ENCODE measurements around the gene AOPEP.

AOPEP gene

GRCh38 chr9:94926431-94926800, 199.9 kb downstream of the AOPEP start:
- TF ChIP-seq POLR2A (IDR thresholded peaks at IDR 0.05; ENCODE audit: low read depth, low read length), result no peak
- DNase-seq (ENCODE audit: insufficient read length, low spot score), result no peak
- no peak for FAIRE-seq

GRCh38 chr9:94927048-94927761, 200.7 kb downstream of the AOPEP start:
- TF ChIP-seq POLR2A (IDR thresholded peaks at IDR 0.05; ENCODE audit: low read depth, low read length), result no peak
- no peak for DNase-seq (ENCODE audit: insufficient read length, low spot score)
- FAIRE-seq, result no peak

DNA sequence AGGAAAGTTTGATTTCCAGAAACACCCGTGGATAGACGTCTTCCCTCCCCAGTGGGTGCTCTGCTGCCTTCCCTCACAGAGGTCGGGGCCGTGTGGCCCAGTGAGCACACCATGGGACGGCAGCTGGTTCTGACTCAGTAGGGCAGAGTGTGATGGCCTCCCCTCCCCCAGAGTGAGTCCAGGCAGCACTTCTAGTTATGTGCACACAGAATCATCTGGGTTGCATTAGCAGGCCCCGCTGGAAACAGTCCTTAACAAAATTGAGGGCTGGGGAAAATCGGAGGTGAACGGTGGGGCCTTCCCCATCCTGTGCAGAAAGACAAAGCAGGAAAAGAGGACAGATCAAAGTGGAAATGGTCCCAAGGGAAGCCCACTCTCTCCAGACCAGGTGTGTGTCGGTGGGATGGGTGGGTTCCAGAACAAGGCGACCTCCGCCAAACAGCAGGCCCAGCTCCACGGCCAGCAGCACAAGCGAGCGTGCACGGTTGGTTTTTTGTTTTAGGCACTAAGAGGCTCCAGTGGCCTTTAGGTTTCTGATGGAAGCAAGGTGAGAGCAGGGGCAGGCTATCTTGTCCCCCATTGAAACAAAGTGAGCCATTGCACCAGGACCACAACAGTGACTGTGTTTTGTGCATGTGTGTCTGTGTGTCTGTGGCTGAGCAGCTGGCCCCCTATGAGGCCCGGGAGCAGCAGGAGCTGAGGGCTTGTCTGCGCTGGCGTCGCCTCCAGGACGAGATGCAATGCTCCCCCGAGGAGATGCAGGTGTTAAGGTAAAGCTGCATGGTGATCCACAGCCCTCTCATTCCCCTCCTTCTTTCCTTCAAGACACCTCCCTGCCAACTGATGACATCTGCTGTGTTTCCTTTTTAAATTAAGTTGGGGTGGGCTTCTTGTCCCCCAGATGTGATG, 201.5 kb downstream of the AOPEP start:
- DNase-seq (ENCODE audit: insufficient read length, low spot score), result no peak
- no peak for TF ChIP-seq POLR2A (IDR thresholded peaks at IDR 0.05; ENCODE audit: low read depth, low read length)
- no peak for FAIRE-seq

- FAIRE-seq, result no peak
These were observed 202.3 kb downstream of the AOPEP start for GRCh38 chr9:94928691-94929368.

GRCh38 chr9:94929369-94929756, 202.9 kb downstream of the AOPEP start:
- no peak for TF ChIP-seq POLR2A (IDR thresholded peaks at IDR 0.05; ENCODE audit: low read depth, low read length)
- DNase-seq (ENCODE audit: insufficient read length, low spot score) (no peak), FAIRE-seq (no peak)

More at GRCh38 chr9:94928691-94929368, 202.3 kb downstream of the AOPEP start:
- TF ChIP-seq POLR2A (IDR thresholded peaks at IDR 0.05; ENCODE audit: low read depth, low read length), result no peak
- DNase-seq (ENCODE audit: insufficient read length, low spot score), result no peak

DNA sequence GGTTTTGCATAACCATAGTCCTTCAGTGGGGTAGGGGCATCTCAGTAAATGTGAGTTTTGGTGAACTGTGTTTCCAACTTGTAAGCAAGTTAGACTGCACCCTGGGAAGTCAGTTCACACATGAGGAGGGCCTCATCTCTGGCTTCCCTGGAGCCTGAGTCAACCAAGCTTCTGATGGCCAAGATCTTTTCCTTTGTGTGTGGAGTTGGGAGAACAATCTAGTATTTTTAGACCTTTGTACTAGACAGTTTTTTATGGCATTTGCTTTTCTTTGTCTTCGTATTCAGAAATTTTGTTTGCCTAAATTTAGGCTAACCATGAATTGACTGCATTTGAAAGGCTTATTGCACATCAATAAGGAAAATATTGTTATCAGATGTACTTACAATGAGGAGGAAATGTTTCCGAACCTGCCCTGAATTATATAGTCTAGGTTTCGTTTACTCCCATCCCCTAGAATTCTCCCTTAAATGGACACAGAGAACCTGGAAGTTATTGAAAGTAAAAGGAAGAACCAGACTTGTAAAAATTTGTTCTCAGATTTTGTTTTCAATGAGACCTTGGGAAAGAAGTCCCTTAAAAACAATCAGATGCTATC, 204.6 kb downstream of the AOPEP start:
- DNase-seq (ENCODE audit: insufficient read length, low spot score), result no peak
- TF ChIP-seq POLR2A (IDR thresholded peaks at IDR 0.05; ENCODE audit: low read depth, low read length), result no peak
- FAIRE-seq, result no peak

GRCh38 chr9:94931740-94932139, 205.2 kb downstream of the AOPEP start:
- no peak for FAIRE-seq
- TF ChIP-seq POLR2A (IDR thresholded peaks at IDR 0.05; ENCODE audit: low read depth, low read length), result no peak

DNA sequence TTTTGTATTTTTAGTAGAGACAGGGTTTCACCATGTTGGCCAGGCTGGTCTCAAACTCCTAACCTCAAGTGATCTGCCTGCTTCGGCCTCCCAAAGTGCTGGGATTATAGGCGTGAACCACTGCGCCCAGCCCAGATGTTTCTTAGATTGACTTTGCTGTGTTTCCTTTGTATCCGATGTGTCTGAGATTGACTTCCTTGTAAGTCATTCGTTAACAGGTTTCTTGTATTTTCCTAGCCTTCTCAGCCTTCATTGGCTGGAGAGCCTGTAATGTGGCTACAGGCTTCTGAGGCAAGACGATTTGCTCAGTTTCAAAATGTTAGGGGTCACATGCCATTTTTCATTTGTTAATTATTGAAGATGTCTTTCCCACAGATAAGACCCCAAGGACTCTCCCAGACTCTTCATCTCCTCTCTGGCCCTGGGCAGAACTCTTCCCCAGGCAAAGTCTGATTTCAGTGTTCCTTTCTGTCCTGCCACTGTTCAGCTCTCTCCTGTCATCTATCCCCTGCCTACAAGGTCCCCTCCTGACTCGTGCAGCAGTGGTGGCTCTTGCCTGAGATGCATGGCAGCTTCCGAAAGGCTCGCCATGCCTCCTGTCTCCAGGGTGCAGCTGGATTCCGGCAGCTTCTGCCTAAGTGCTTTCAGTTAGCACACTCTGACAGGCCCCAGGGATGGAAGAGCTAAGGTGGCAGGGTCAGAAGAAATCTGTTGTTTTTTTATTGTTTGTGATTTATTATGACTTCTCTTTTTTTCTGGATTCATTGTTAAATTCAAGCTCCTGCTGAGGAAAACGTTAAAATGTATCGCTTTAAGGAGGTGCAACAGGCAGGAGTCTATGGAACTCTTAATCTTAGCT, 206.4 kb downstream of the AOPEP start:
- FAIRE-seq (no peak), DNase-seq (ENCODE audit: insufficient read length, low spot score) (no peak)
- TF ChIP-seq POLR2A (IDR thresholded peaks at IDR 0.05; ENCODE audit: low read depth, low read length), result no peak

More at GRCh38 chr9:94931740-94932139, 205.2 kb downstream of the AOPEP start:
- DNase-seq (ENCODE audit: insufficient read length, low spot score), result no peak

DNA sequence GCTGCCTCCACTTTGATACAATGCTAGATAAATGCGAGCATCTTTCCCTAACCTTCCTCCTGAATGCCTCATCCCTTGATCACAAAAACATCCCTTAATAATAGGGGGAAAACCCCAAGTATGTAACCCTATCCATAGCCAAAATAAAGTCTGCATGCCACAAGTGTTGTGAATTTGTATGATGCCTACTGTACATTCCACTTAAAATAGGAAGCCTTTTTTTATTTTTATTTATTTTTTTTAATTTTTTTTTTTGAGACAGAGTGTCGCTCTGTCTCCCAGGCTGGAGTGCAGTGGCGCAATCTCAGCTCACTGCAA, 207.0 kb downstream of the AOPEP start:
- no peak for DNase-seq (ENCODE audit: insufficient read length, low spot score)
- no peak for FAIRE-seq
- no peak for TF ChIP-seq POLR2A (IDR thresholded peaks at IDR 0.05; ENCODE audit: low read depth, low read length)

DNA sequence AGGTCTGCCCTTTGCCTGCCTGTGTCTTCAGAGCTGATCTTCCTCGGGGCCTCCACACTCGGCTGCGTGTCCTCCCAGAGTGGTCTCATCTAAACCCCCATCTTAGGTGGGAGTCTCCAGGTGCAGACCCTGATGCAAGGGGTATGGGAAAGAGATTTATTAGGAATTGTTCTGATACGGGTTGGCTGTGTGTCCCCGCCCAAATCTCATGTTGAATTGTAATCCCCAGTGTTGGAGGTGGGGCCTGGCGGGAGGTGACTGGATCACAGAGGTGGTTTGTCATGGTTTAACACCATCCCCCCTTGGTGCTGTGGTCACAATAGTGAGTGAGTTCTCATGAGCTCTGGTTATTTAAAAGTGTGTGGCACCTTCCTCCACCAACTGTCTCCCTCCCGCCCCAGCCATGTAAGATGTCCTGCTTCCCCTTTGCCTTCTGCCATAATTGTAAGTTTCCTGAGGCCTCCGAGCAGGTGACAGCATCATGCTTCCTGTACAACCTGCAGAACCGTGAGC, 208.4 kb downstream of the AOPEP start:
- no peak for TF ChIP-seq POLR2A (IDR thresholded peaks at IDR 0.05; ENCODE audit: low read depth, low read length)
- FAIRE-seq (no peak), DNase-seq (ENCODE audit: insufficient read length, low spot score) (no peak)

GRCh38 chr9:94935396-94935795, 208.9 kb downstream of the AOPEP start:
- DNase-seq (ENCODE audit: insufficient read length, low spot score), result no peak
- no peak for FAIRE-seq

GRCh38 chr9:94936419-94936818, 209.9 kb downstream of the AOPEP start:
- TF ChIP-seq POLR2A (IDR thresholded peaks at IDR 0.05; ENCODE audit: low read depth, low read length), result no peak
- DNase-seq (ENCODE audit: insufficient read length, low spot score), result no peak
- no peak for FAIRE-seq

More at GRCh38 chr9:94935396-94935795, 208.9 kb downstream of the AOPEP start:
- TF ChIP-seq POLR2A (IDR thresholded peaks at IDR 0.05; ENCODE audit: low read depth, low read length), result no peak
